GDM1 (cell line): ENCODE measurements around the gene PNLIPRP3.
"Not testable (repeated sequence)": the region's sequence is repeated elsewhere in the genome, so short reads cannot be mapped to it uniquely, and the experiment has no call there.

ENCODE experiments used
- DNase-seq: peaks from one replicate; lab custom pipeline; 2025; lab: John Stamatoyannopoulos, UW

PNLIPRP3 gene

DNA sequence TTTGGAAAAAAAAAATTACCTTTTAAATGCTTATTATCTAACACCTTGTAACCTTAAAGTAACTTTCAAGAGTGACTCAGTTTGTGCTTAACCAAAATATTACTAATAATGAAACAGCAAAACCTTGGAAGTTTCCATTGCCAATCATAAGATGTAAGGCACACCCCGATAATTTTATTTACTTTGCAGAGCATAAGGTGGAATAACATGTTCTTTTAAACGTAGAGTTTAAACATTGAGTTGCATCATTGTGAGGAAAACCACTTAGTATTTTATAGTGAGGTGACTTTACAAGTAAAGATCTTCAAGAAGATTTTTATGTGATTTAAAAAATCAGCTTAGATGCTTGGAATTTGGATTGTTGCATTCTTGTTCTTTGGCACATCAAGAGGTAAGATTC, at the start of gene PNLIPRP3:
PNLIPRP3 (plus strand) TSS at position 177 of the 400 bp plus-strand sequence; CDS start at position 343, 166 bp downstream.
- DNase-seq, result no peak

DNA sequence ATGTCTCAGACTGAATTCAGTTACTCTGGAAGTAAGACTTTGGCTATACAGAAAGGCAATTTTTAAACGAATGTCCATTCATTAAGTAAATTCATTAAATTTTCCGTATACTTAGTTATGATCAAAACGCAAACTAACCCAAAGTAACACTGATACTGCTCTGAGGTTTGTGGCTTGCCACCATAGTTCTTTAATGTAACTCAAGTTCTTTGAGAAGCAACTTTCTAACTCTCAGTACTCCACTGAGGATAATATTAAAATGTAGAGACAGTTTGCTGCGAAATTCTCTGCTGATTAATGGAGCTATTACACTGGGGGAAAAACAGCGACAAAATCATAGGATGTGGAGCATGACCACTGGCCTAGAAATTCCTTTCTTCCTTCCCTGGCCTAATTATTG, 45.4 kb upstream of the PNLIPRP3 start:
- no peak for DNase-seq

DNA sequence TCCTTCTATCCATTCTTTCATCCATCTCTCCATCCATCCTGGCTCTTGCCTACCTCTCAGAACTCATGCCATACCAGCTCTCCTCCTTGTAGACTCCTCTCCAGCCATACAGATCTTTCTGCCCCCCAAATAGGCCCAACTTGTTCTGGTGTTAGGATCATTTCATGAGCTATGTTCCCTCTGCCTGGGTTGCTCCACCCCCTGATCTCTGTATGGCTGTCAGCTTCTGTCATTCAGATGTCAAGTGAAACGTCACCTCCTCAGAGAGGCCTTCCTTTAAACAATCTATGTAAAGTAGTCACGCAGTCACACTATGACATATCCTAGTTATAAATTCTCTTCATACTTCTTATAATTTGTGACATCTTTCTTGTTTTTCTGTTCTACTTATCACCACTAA, 42.3 kb upstream of the PNLIPRP3 start:
- DNase-seq, result no peak

DNA sequence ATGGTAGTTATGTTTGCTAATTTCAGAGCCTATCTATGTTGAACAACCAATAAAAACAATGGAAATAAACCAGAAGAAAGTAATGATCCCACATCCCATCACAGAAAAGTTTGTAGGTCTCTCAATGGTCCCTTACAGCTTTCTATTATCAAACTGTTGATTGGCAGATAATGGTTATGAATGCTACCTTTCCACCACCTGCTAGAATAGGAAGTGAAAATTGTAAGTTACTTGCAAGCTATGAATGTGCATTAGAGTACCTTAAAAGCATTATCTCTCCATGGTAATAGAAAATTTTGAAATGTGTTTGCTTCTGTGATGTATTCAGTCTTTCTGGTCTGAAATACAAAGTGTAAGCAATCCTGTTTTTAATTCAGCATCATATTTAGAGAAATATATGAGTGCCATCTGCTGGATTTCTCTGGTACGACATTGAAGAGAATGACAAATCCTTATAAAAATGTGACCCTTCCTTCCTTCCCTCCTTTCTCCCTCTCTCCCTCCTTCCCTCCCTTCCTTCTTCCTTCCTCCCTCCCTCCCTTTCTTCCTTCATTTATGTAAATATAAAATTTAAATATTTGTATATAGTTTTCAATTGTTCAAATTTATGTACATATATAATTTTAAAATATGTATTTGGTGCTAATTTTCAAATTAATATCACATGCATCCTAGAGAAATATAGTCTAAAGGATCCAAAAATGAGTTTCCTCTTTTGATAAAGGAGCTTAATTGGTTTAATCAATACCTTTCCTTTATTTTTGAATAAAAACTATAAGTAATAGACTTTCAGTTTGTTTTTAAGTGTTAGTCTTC, 41.4 kb upstream of the PNLIPRP3 start:
- DNase-seq, result no peak

DNA sequence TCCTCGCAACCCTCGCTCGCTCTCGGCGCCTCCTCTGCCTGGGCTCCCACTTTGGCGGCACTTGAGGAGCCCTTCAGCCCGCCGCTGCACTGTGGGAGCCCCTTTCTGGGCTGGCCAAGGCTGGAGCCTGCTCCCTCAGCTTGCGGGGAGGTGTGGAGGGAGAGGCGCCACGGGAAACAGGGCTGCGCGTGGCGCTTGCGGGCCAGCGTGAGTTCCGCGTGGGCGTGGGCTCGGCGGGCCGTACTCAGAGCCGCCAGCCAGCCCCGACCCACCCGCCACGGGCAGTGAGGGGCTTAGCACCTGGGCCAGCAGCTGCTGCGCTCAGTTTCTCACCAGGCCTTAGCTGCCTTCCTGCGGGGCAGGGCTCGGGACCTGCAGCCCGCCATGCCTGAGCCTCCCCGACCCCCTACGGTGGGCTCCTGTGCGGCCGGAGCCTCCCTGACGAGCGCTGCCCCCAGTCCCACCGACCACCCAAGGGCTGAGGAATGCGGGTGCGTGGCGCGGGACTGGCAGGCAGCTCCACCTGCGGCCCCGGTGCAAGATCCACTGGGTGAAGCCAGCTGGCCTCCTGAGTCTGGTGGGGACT, 34.3 kb upstream of the PNLIPRP3 start:
- DNase-seq, result not testable (repeated sequence)

DNA sequence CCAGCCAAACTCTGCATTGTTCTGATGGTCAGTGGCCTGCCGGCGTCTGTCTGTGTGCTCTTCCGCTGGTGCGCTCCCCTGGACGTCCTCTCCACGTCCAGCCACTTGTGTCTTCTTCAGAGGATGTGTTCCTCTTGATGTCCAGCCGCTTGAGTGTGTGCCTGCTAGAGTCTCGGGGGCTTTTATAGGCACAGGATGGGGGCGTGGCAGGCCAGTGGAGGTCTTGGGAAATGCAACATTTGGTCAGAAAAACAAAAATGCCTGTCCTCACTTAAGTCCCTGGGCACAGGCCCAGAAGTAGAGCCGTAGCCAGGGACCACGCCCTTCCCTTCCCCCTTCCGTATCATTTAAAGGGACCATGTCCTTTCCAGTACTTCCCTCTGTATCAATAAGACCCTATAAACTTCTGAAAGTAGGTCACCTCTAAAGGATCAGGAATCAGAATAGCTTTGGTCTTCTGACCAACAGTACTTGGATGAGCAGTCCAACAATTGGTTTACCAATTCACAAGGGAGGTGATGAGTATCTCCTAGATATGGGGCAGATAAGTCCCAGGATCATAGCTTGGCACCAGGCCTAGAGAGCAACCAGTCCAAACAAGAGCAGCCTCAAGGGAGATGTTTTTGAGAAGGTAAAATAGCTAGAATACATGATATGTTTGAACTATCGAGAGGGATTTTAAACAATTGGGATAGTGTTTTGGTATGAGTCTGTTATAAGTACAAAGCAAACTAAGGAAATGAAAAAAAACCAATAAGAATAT, 32.2 kb upstream of the PNLIPRP3 start:
- no peak for DNase-seq

DNA sequence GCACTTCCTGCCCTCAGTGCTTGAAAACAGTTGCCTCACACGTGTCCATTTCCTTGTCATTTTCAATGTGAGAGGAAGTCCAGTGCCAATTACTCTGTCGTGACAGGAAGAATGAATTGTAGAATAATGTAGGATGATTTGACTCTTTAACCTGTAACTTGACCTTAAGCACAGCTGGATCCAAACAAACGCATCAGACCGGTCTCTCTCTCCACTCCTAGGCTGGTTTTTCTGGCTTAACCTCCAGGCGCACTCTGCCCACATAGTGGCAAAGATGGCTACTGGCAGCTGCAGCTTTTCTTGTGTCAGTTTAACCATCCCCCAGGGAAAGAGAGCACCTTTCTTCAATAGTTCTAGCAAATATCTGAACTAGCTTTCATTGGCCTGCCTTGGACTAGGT, 29.4 kb upstream of the PNLIPRP3 start:
- no peak for DNase-seq

DNA sequence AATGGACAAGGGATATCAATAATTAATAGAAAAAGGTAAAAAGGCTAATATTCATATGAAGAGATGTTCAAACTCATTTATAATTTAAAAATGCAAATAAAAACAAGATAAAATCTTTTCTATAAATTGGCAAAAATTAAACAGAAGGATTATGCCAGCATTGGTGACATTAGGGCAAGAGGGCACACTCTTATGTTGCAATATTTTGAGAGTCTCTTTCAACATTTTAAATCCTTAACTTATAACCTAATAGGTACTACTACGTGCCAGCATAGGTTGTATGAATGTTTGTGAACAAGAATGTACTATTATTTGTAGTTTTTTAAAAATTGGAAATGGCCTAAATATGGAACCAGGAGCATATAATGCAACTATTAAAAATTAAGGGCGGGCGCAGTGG, 24.8 kb upstream of the PNLIPRP3 start:
- DNase-seq, result no peak

DNA sequence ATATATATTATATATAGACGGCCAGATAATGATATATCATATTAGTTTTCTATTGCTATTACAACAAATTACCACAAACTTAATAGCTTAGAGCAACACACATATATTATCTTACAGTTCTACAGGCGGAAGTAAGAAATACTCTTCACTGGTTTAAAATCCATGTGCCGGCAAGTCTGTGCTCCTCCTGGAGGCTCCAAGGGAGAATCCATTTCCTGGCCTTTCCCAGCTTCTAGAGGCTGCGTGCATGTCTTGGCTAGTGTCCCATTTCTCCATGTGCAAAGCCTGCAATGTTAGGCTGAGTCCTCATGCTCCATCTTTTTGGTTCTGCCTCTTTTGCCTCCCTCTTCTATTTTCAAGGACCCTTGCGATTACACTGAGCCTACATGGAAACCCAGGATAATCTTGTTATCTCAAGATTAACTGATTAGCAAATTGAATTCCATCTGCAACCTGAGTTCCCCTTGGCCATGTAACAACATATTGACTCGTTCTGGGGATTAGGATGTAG, 23.9 kb upstream of the PNLIPRP3 start:
- DNase-seq, result no peak

DNA sequence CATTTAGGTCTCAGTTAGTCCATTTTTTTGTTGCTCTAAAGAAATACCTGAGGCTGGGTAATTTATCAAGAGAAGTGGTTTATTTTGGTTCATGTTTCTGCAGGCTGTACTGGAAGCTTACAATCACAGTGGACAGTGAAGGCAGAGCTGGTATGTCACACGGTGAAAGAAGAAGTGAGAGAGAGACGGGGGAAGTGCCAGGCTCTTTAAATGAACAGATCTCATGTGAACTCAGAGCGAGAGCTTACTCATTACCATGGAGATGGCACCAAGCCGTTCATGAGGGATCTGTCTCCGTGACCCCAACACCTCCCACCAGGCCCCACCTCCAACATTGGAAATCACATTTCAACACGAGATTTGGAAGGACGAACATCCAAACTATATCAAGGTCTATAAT, 18.9 kb upstream of the PNLIPRP3 start:
- no peak for DNase-seq

DNA sequence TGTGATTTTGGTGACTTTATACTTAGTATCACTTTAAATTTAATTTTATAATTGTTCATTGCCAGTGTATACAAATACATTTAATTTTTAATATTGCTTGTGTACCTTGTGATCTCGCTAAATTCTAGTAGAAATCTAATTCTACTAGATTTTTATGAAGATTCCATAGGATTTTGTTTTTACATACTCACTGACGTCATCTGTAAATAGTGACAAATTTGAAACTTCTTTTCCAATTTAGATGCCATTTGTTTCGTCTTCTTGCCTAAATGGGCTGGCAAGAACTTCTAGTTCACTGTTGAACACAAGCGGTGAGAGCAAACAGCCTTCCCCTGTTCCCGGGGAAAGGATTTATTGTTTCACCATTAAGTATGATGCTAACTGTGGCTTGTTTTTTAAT, 17.3 kb upstream of the PNLIPRP3 start:
- no peak for DNase-seq

DNA sequence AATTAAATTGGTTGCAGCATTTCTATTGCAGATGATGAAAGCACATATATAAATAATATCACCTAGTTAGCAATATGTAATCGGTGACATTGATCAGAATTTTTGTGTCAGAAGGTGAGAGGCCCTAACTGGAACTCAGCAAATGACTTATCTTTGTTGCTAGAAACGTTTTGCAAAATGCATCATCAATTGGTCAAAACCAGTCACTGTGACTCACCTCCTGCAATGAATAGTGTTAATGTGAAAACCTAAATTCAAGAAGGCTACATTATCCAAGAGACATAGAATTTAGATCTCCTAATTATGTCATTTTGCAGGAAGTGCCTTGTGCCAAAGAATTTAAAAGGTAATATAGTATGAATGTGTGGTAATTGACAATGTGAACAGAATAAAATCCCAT, 9.8 kb upstream of the PNLIPRP3 start:
- DNase-seq, result no peak

DNA sequence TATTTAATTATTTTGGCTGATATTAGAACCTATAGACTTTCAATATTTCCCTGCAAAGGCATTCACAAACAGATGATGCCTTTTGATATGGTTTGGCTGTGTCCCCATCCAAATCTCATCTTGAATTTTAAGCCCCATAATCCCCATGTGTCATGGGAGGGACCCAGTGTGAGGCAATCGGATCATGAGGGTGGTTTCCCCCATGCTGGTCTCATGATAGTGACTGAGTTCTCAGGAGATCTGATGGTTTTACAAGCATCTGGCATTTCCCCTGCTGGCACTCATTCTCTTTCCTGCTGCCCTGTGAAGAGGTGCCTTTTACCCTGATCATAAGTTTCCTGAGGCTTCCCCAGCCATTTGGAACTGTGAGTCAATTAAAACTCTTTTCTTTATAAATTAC, 9.3 kb upstream of the PNLIPRP3 start:
- no peak for DNase-seq

DNA sequence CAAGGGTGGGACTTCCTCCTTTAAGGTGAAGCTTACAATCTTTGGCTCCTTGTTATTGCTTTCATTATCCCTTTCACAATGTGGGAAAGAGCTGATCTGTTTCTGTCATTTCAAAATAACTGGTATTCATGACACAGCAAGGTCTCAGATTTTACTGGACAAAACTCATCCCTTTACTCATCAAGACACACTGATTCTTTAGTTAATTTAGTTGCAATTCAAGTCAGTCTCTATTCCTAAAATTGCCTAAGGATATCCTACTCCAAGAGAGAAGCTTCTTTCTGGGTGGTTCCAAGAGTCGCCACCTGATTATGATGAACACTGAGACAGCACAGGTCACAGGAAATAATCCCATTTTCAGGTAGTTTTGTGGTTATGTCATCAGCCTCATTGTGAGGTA, 5.8 kb upstream of the PNLIPRP3 start:
- no peak for DNase-seq

DNA sequence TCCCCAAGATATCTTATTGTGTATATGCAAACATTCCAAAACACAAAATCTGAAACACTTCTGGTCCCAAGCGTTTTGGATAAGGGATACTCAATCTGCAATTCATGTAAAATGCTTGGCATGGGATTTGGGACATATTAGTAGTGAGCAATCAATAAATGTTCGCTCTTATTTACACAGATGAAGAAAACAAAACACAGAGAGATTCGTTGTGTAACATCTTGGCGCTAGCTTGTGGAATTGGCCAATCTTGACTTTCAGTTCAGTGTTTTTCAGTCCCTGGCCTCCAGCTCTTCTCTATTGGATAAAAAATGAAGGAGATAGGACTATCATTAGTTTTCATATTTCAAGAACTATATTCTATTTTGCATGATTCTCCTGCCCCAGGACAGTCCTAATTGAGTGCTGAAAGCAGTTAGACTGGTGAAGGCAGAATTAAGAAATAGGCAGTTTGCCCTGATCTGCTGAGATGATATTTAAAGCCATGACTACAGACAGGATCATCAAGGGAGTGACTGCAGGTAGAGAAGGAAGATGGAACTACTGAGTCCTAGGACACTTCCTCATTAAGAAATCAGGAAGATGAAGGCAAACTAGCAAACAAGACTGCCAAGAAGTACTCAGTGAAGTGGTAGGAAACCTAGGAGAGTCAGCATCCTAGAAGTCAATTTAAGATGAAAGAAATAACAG, 1.8 kb downstream of the PNLIPRP3 start:
- DNase-seq, result no peak

DNA sequence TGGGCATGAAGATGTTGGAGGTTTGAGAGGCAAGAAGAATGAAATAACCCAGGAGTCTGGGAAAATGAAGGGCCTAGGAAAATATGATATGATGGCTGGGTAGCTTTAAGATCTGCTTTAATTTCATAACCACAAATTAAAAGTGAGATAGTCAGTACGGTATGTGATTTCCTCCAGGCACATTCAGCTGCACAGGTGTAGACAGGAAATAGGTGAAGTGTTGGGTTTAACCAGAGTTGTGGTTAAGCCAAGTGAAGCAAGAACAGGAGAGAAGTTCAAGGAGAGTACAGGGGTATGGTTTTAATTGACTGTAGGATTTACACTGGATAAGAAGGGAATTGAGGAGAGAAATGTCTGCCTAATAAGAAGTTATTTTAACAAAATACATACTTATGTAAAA, 2.6 kb downstream of the PNLIPRP3 start:
- DNase-seq, result no peak

DNA sequence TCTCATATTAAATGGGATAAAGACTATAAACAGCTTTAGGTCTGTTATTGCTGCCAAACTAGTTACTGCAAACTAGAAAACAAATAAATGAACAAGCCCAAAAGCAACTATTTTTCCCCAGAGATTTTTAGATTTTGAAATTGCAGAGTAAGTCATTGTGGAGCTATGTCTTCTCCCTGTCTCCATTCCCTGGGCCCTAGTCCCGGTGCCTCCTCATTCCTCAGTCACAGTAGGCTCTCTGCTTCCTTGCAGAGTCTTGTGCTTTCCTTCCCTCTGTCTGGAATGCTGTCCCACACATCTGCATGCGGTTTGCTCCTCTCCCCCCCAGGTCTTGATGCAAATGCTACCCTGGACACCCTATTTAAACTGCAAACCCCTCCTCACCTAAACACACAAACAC, 4.0 kb downstream of the PNLIPRP3 start:
- DNase-seq, result no peak

DNA sequence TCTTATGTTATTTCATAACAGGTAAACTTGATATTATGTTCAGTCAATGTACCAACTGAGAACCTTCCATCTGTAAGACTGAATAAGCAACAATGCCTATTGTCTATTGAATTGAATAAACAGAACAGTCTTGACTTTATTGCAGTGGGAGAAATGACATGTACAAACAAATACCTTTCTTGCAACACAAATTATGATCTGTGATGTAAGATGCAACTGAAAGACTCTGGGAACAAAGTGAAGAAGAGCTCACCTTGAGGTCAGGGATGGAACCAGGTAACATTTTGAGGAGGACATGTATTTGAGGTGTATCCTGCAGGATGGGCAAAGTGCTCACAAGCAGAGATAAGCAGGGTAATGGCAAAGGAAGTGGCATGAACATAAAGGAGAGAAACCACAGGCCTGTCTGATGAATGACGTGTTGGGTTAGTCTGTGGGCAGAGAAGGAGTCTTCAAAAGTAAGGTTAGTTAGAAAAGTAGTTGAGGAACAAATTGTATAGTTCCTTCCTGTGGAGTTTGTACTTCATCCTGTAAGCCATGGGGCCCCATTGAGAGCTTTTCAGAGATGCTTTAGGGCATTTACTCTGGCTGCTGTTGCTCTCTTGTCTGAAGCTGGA, 9.5 kb downstream of the PNLIPRP3 start:
- no peak for DNase-seq

DNA sequence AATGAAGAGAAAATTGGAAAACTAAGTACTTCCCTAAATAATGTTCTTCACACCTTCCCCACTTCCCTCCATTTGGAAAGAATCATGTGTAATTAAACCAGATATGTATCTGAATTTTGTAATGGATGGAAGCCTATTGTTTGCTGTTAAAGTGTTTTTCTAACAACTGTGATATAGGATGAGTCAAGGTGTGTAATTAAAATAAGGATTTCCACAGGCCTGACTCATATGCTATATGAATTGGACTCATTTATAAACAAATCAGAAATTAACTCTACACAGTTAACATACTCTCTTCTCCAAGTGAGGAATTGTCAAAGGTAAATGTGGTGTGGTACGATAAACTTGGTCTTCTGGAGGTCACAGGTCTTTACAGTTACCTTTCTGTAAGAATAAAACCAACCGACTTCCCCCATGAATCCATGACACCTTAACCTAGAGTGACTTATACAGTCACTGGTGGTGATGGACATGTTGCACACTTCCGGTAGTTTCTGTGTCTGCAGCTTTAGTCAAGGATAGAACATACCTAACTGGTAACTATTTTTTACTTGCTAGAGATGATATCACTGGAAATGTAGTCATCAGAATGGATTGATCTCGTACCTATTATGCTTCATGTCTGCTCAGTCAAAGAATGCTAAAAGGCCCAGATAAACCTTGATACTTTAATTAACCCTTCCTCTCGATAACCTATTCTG, 12.8 kb downstream of the PNLIPRP3 start:
- no peak for DNase-seq

DNA sequence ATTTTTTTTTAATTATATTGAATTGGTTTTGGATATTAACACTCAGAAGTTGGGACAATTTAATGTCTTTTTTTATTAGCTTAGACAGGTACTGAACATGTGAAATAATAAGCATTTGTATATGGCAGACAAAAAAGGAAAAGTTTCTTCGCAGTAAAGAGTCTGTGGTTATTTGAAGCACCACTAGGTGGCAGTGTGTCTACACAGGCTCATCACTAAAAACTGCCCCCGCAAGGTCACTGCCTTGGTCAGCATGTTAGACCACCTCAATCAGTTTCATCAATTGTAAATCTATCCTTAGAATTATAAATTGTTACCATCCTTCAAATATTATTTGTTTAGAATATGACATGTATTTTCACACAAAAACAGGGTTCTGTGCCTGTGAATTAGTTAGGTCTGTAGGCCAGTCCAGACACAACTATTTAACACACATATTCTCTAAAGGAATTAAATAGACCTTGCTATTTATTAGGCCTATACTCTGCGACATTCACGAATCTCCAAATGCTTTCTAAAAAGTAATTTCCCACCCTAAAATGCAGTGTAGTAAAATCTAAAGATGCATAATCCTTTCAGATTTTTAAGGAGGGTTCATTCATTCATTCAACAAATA, 17.0 kb downstream of the PNLIPRP3 start:
- DNase-seq, result no peak

DNA sequence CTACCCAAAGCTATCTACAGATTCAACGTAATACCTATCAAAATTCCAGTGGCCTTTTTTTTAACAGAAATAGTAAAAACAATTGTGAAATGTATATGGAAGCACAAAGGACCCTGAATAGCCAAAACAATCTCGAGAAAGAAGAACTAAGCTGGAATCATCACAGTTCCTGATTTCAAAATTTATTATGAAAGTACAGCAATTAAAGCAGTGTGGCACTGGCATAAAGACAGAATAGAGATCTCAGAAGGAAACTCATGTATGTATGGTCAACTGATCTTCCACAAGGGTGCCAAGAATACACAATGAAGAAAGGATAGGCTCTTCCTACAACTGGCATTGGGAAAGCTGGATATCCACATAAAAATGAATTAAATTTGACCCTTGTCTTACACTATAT, 23.2 kb downstream of the PNLIPRP3 start:
- DNase-seq, result no peak
